Transverse colon (tissue), 4 donors: ENCODE measurements around the gene UBA6. TPM values are rescaled to one million over a fixed set of nuclear protein-coding genes. Genes with fewer than 3 reads are reported as not detected.
"Not testable (repeated sequence)": the region's sequence is repeated elsewhere in the genome, so short reads cannot be mapped to it uniquely, and the experiment has no call there.

Experiments
- DNase-seq: peaks from one replicate; pipeline ENCODE4 v3.0.0-alpha.2; 2019
- H3K27ac ChIP-seq, 4 donors: fragments of 200-600 bp; sonication (generic); 2 replicates each; pipeline ENCODE4 v1.5.1; 2016 to 2018; ENCODE audit warnings: inconsistent platforms in 4 of 4
- H3K27me3 ChIP-seq: fragments of 200-600 bp; sonication (generic); 2 replicates; pipeline ENCODE4 v1.5.1; 2017; ENCODE audit warnings: inconsistent platforms
- H3K36me3 ChIP-seq, 4 donors: fragments of 200-600 bp; sonication (generic); 2 replicates each; pipeline ENCODE4 v1.5.1; 2017 to 2019; ENCODE audit warnings: inconsistent platforms in 4 of 4
- H3K4me1 ChIP-seq, 4 donors: fragments of 200-600 bp; sonication (generic); 2 replicates each; pipeline ENCODE4 v1.5.1; 2017 to 2020; ENCODE audit warnings: inconsistent platforms in 4 of 4
- H3K4me3 ChIP-seq, 4 donors: fragments of 200-600 bp; sonication (generic); 1 replicate in 1 of 4; 2 replicates in 3 of 4; pipeline versions ENCODE4 v1.5.1 to v1.6.1; 2017 to 2019; ENCODE audit warnings: inconsistent platforms in 4 of 4
- H3K9me3 ChIP-seq, 2 donors: fragments of 200-600 bp; sonication (generic); 2 replicates each; pipeline ENCODE4 v1.5.1; 2017 to 2019; ENCODE audit warnings: inconsistent platforms in 2 of 2
- EP300 ChIP-seq: sonication (generic); formaldehyde crosslinking; IDR thresholded peaks from one replicate; pipeline ENCODE4 v1.6.1; 2017; ENCODE audit warnings: antibody characterized with exemption, low read depth
- POLR2A ChIP-seq: fragments of 450-650 bp; IDR thresholded peaks from one replicate; pipeline ENCODE4 v1.6.1; 2016; ENCODE audit warnings: antibody characterized with exemption, mild to moderate bottlenecking, moderate library complexity
- POLR2AphosphoS5 ChIP-seq, 3 donors: sonication (generic); formaldehyde crosslinking; IDR thresholded peaks; one replicate each; pipeline ENCODE4 v1.6.1; 2016; ENCODE audit warnings: antibody characterized with exemption in 3 of 3
- WGBS, 2 donors: methylation state at CpG; one replicate each; pipeline ENCODE4 v1.1.5; 2018; ENCODE audit warnings: low coverage in 1 of 2; 5-methylcytosine and 5-hydroxymethylcytosine counted together
- in situ Hi-C, 4 donors: fragments of 200-750 bp; cut with MboI; loops; one replicate each; pipeline versions ENCODE4 v1.15.0 to v1.15.1; 2017; ENCODE audit warnings: low sequenced_read_pairs in 3 of 4, low pct_ligation_motif_present in 1 of 4, low pct_unique_long_range_greater_than_20kb in 1 of 4
- intact Hi-C: fragments of 100-400 bp; cut with DNase I; formaldehyde crosslinking; loops from one replicate; pipeline ENCODE4 v1.15.1; 2023; ENCODE audit warnings: low total_unique reads
- total RNA-seq, 4 donors: library from RNA; depleted of rRNA; stranded (reverse); fragments of >200 nt; gene quantifications; one replicate each; pipeline ENCODE4 v1.1.0, GENCODE V29; 2016
- TF ChIP-seq, protein P1 (sequence below), 5 experiments: fragments of 200-600 bp in 3 of 5; fragments of 450-650 bp in 2 of 5; sonication (generic) in 3 of 5; IDR thresholded peaks; 1 replicate in 2 of 5; 2 replicates in 3 of 5; pipeline ENCODE4 v1.5.1; 2016 to 2017; ENCODE audit warnings: antibody characterized with exemption in 5 of 5, inconsistent platforms in 3 of 5, mild to moderate bottlenecking in 2 of 5, moderate library complexity in 1 of 5

The UBA6 gene
- total RNA-seq, 4 donors from 2014 or later, result 20.9 to 52.7 (median 48.6) TPM

- WGBS, 2 donors, result 63 to 75% methylated on average over 5 of the region's 5 CpGs
- H3K9me3 ChIP-seq, result no peaks in the 10 kb centered on the region
- no peak for TF ChIP-seq EP300
- no peaks in the 10 kb centered on the region for H3K27me3 ChIP-seq
- no peak overlapping the region for H3K27ac ChIP-seq
- H3K4me1 ChIP-seq, result no peaks in the 10 kb centered on the region
- intact Hi-C loops (no loop called here), in situ Hi-C loops (no loop called here)
- DNase-seq, result no peak
- H3K36me3 ChIP-seq, result peaks cover 0 to 36% (median 13%) of the 10 kb centered on the region in 4 donors
- H3K4me3 ChIP-seq, result no peak overlapping the region
These were observed 62.8 kb downstream of the UBA6 start for GRCh38 chr4:67638136-67638535.

GRCh38 chr4:67636978-67637377 is 64.0 kb downstream of the UBA6 start:
- WGBS, 2 donors, result 97% methylated on average over 15 of the region's 30 CpGs; no CpG with 5 or more reads in 1 of the 2 donors
- H3K27me3 ChIP-seq, H3K4me3 ChIP-seq, DNase-seq, H3K27ac ChIP-seq, intact Hi-C loops, H3K9me3 ChIP-seq, H3K4me1 ChIP-seq, in situ Hi-C loops: not testable (repeated sequence)
- peaks cover 0 to 37% (median 15%) of the 10 kb centered on the region in 4 donors for H3K36me3 ChIP-seq

- in situ Hi-C loops, result no loop called here
- DNase-seq, result no peak
- no peaks in the 10 kb centered on the region for H3K9me3 ChIP-seq
- 88 to 93% methylated on average over 2 of the region's 2 CpGs for WGBS, 2 donors
- TF ChIP-seq, protein P1, sequence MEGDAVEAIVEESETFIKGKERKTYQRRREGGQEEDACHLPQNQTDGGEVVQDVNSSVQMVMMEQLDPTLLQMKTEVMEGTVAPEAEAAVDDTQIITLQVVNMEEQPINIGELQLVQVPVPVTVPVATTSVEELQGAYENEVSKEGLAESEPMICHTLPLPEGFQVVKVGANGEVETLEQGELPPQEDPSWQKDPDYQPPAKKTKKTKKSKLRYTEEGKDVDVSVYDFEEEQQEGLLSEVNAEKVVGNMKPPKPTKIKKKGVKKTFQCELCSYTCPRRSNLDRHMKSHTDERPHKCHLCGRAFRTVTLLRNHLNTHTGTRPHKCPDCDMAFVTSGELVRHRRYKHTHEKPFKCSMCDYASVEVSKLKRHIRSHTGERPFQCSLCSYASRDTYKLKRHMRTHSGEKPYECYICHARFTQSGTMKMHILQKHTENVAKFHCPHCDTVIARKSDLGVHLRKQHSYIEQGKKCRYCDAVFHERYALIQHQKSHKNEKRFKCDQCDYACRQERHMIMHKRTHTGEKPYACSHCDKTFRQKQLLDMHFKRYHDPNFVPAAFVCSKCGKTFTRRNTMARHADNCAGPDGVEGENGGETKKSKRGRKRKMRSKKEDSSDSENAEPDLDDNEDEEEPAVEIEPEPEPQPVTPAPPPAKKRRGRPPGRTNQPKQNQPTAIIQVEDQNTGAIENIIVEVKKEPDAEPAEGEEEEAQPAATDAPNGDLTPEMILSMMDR (IDR thresholded peaks at IDR 0.05), result no peak
- TF ChIP-seq EP300 (no peak), POLR2A (no peak)
- H3K4me1 ChIP-seq, result no peaks in the 10 kb centered on the region
- no peak overlapping the region for H3K27ac ChIP-seq
- intact Hi-C loops, result no loop called here
- H3K36me3 ChIP-seq, result peaks cover 0 to 46% (median 22%) of the 10 kb centered on the region in 4 donors
- H3K4me3 ChIP-seq, result no peak overlapping the region
- H3K27me3 ChIP-seq, result no peaks in the 10 kb centered on the region
These were observed 65.6 kb downstream of the UBA6 start for GRCh38 chr4:67635331-67635730.

- Histone ChIP-seq H3K9me3 (no peaks in the 10 kb centered on the region), H3K4me1 (no peaks in the 10 kb centered on the region), H3K36me3 (peaks cover 0 to 52% (median 24%) of the 10 kb centered on the region in 4 donors), H3K4me3 (no peak overlapping the region), H3K27me3 (no peaks in the 10 kb centered on the region), H3K27ac (no peak overlapping the region)
- in situ Hi-C loops (no loop called here), intact Hi-C loops (no loop called here)
- TF ChIP-seq POLR2AphosphoS5 (IDR thresholded peaks at IDR 0.05) (no peak), POLR2A (no peak), EP300 (no peak)
- TF ChIP-seq, protein P1 (IDR thresholded peaks at IDR 0.05), result no peak
- 77 to 81% methylated on average over 2 of the region's 2 CpGs for WGBS, 2 donors
- DNase-seq, result no peak
These were observed 66.2 kb downstream of the UBA6 start for GRCh38 chr4:67634741-67635140.

GRCh38 chr4:67632492-67632891 is 68.5 kb downstream of the UBA6 start:
- intact Hi-C loops, result no loop called here

More at GRCh38 chr4:67632492-67632891, 68.5 kb downstream of the UBA6 start:
- Histone ChIP-seq H3K4me1 (no peaks in the 10 kb centered on the region), H3K4me3 (no peak overlapping the region), H3K36me3 (peaks cover 0 to 43% (median 21%) of the 10 kb centered on the region in 4 donors), H3K27me3 (no peaks in the 10 kb centered on the region), H3K27ac (no peak overlapping the region), H3K9me3 (no peaks in the 10 kb centered on the region)
- in situ Hi-C loops, result no loop called here
- TF ChIP-seq EP300, result no peak
- TF ChIP-seq POLR2AphosphoS5 (IDR thresholded peaks at IDR 0.05), result no peak
- TF ChIP-seq POLR2A, result no peak
- TF ChIP-seq, protein P1 (IDR thresholded peaks at IDR 0.05), result no peak
- WGBS, 2 donors, result 62 to 77% methylated on average over 3 of the region's 3 CpGs
- no peak for DNase-seq
